ENCODE data around the gene OCIAD1. TPM values are rescaled to one million over a fixed set of nuclear protein-coding genes. Genes with fewer than 3 reads are reported as not detected.
"Not testable (repeated sequence)": the region's sequence is repeated elsewhere in the genome, so short reads cannot be mapped to it uniquely, and the experiment has no call there.

Gene OCIAD1
- total and polyA plus RNA-seq, 10 of the 15 experiments (the other 5 are each of a cell fraction or from before 2014, with no cell fraction given): 89.1 to 196 (median 136) TPM

- BruUV-seq (replicated peaks): no TSS peak
- WGBS (ENCODE audit: insufficient coverage, insufficient replicate concordance, low lambda C conversion rate, missing lambda C conversion rate): 78% methylated on average over 4 of the region's 4 CpGs
- ChIA-PET SMC1A (ENCODE audit: uncharacterized antibody, unreplicated experiment) (interaction anchor here (1.3 to 1.5 kb wide), 2 partner anchors 11 to 15 kb away, joined by 4 read pairs; no protein-coding TSS in a partner anchor), POLR2A (no interaction called here), CTCF (interaction anchor here (1.4 kb wide), 1 partner anchor 16 kb away, joined by 3 read pairs; no protein-coding TSS in a partner anchor), RAD21 (ENCODE audit: unreplicated experiment) (no interaction called here)
- Histone ChIP-seq H3K9ac (ENCODE audit: control insufficient read depth, insufficient read depth, low read length) (no peak overlapping the region), H3K4me1 (ENCODE audit: control insufficient read depth, insufficient read depth, low read length) (no peaks in the 10 kb centered on the region), H2AFZ (ENCODE audit: control insufficient read depth, low read depth, low read length) (no peak overlapping the region), H3K27me3 (replicated peaks in 1 of 2; ENCODE audit: control insufficient read depth in 2 of 2, insufficient read depth in 2 of 2, low read length in 1 of 2) (no peaks in the 10 kb centered on the region), H3K27ac (ENCODE audit: control insufficient read depth, insufficient read depth) (no peak overlapping the region), H3K79me2 (ENCODE audit: control insufficient read depth, insufficient read depth, low read length) (no peaks in the 10 kb centered on the region), H3K9me3 (replicated peaks; ENCODE audit: control insufficient read depth, insufficient read depth, low read length) (no peaks in the 10 kb centered on the region), H3K36me3 (ENCODE audit: control insufficient read depth in 2 of 2, insufficient read depth in 2 of 2, low read length in 1 of 2) (no peaks in the 10 kb centered on the region), H3K4me3 (no peak overlapping the region), H4K20me1 (ENCODE audit: control insufficient read depth, insufficient read depth) (no peaks in the 10 kb centered on the region), H3K4me2 (ENCODE audit: control insufficient read depth, insufficient read depth) (no peak overlapping the region)
- intact Hi-C loops (cut with micrococcal nuclease; ENCODE audit: unreplicated experiment) (no loop called here), in situ Hi-C loops (cut with MboI) (no loop called here)
- FAIRE-seq (no peak), ATAC-seq (no peak), DNase-seq (ENCODE audit: low read depth, low spot score) (no peak)
- TF ChIP-seq BACH1 (IDR thresholded peaks at IDR 0.05; ENCODE audit: borderline replicate concordance) (no peak), ETV6 (conservative IDR thresholded peaks at IDR 0.05 in 1 of 2, IDR thresholded peaks at IDR 0.05 in 1 of 2; ENCODE audit: borderline replicate concordance in 1 of 2, low read depth in 1 of 2) (no peak)
Measured at GRCh38 chr4:48863728-48864127, 32.8 kb downstream of the OCIAD1 start.

GRCh38 chr4:48864696-48865095 lies 33.8 kb downstream of the OCIAD1 start:
- DNase-seq (ENCODE audit: low read depth, low spot score); H3K36me3 ChIP-seq (ENCODE audit: control insufficient read depth in 2 of 2, insufficient read depth in 2 of 2, low read length in 1 of 2); H3K9ac ChIP-seq (ENCODE audit: control insufficient read depth, insufficient read depth, low read length); H3K9me3 ChIP-seq (replicated peaks; ENCODE audit: control insufficient read depth, insufficient read depth, low read length); FAIRE-seq; H3K4me2 ChIP-seq (ENCODE audit: control insufficient read depth, insufficient read depth); H3K79me2 ChIP-seq (ENCODE audit: control insufficient read depth, insufficient read depth, low read length); BruUV-seq (replicated peaks); in situ Hi-C loops (cut with MboI); H3K4me3 ChIP-seq; H3K27ac ChIP-seq (ENCODE audit: control insufficient read depth, insufficient read depth); H2AFZ ChIP-seq (ENCODE audit: control insufficient read depth, low read depth, low read length); POLR2A ChIA-PET; RAD21 ChIA-PET (ENCODE audit: unreplicated experiment); H3K4me1 ChIP-seq (ENCODE audit: control insufficient read depth, insufficient read depth, low read length); H4K20me1 ChIP-seq (ENCODE audit: control insufficient read depth, insufficient read depth); intact Hi-C loops (cut with micrococcal nuclease; ENCODE audit: unreplicated experiment); H3K27me3 ChIP-seq (replicated peaks in 1 of 2; ENCODE audit: control insufficient read depth in 2 of 2, insufficient read depth in 2 of 2, low read length in 1 of 2); ATAC-seq: not testable (repeated sequence)
- CTCF ChIA-PET: interaction anchor here (1.4 kb wide), 1 partner anchor 17 kb away, joined by 3 read pairs; no protein-coding TSS in a partner anchor
- SMC1A ChIA-PET (ENCODE audit: uncharacterized antibody, unreplicated experiment): interaction anchor here (1.3 kb wide), 1 partner anchor 12 kb away, joined by 4 read pairs; no protein-coding TSS in a partner anchor
- WGBS (ENCODE audit: insufficient coverage, insufficient replicate concordance, low lambda C conversion rate, missing lambda C conversion rate): 98% methylated on average over 4 of the region's 4 CpGs

Data from GM12878 (cell line).